Endodermal cell (in vitro differentiated cells): ENCODE measurements around the gene CES4A. TPM values are rescaled to one million over a fixed set of nuclear protein-coding genes. Genes with fewer than 3 reads are reported as not detected.

ENCODE experiments used
- DNase-seq: peaks from one replicate; pipeline ENCODE4 v3.0.0-alpha.2; 2017
- H3K27ac ChIP-seq: 2 replicates; pipeline ENCODE4 v1.5.1; 2013; ENCODE audit warnings: mild to moderate bottlenecking, low read depth, low read length, moderate library complexity
- H3K27me3 ChIP-seq: 2 replicates; pipeline ENCODE4 v1.6.1; 2013; ENCODE audit warnings: mild to moderate bottlenecking, low read length, moderate library complexity; ENCODE audit not compliant: insufficient read depth, control insufficient read depth, poor library complexity, severe bottlenecking
- H3K36me3 ChIP-seq: 2 replicates; pipeline ENCODE4 v1.7.0; 2013; ENCODE audit warnings: mild to moderate bottlenecking, low read length, moderate library complexity; ENCODE audit not compliant: control insufficient read depth, insufficient read depth
- H3K4me1 ChIP-seq: one replicate; pipeline ENCODE4 v1.7.0; 2013; ENCODE audit warnings: low read length; ENCODE audit not compliant: control insufficient read depth, insufficient read depth
- H3K4me3 ChIP-seq: 2 replicates; pipeline ENCODE4 v1.5.1; 2013; ENCODE audit warnings: mild to moderate bottlenecking, low read length, moderate library complexity
- H3K9ac ChIP-seq: 2 replicates; pipeline ENCODE4 v1.6.1; 2013; ENCODE audit warnings: mild to moderate bottlenecking, low read length, moderate library complexity; ENCODE audit not compliant: poor library complexity, severe bottlenecking; ENCODE audit errors: extremely low read depth
- H3K9me3 ChIP-seq: 2 replicates; pipeline ENCODE4 v1.6.1; 2013; ENCODE audit warnings: mild to moderate bottlenecking, low read length, moderate library complexity; ENCODE audit not compliant: control insufficient read depth
- H3K27ac Mint-ChIP-seq: 2 replicates; pipeline ENCODE4 v1.8.0; 2020; ENCODE audit warnings: mixed read lengths
- H3K27me3 Mint-ChIP-seq: 2 replicates; pipeline ENCODE4 v1.8.0; 2021; ENCODE audit warnings: mild to moderate bottlenecking, mixed read lengths; ENCODE audit not compliant: insufficient read depth
- H3K36me3 Mint-ChIP-seq: 2 replicates; pipeline ENCODE4 v1.8.0; 2020; ENCODE audit warnings: low read depth, mixed read lengths
- H3K4me1 Mint-ChIP-seq: 2 replicates; pipeline ENCODE4 v1.8.0; 2020; ENCODE audit warnings: mixed read lengths
- H3K4me3 Mint-ChIP-seq: 2 replicates; pipeline ENCODE4 v1.8.0; 2020; ENCODE audit warnings: mild to moderate bottlenecking, moderate library complexity, mixed read lengths
- H3K9me3 Mint-ChIP-seq: 2 replicates; pipeline ENCODE4 v1.8.0; 2020; ENCODE audit warnings: mild to moderate bottlenecking, mixed read lengths
- CTCF ChIP-seq: fragments of 200-600 bp; sonication (generic); conservative IDR thresholded peaks from 2 replicates; pipeline ENCODE4 v1.5.0; 2021; ENCODE audit warnings: antibody characterized with exemption, mild to moderate bottlenecking
- WGBS, 2 experiments: methylation state at CpG; one replicate each; pipeline versions ENCODE4 v1.1.5 to v1.1.7; 2013; ENCODE audit warnings: missing lambda C conversion rate in 2 of 2, mixed read lengths in 1 of 2; ENCODE audit not compliant: insufficient coverage in 1 of 2, insufficient read length in 1 of 2; 5-methylcytosine and 5-hydroxymethylcytosine counted together
- total RNA-seq, 2 donors: library from RNA; stranded (reverse); fragmentation: NEBNext Ultra II Directional in 1 of 2; extraction: Animal tissue kit (Norgen Biotek cat#: 25700) in 1 of 2; gene quantifications; 2 replicates in 1 of 2; 3 replicates in 1 of 2; pipeline ENCODE4 v1.2.1, GENCODE V29; 2021

CES4A gene
- total RNA-seq, 2 donors from 2014 or later: 3.0 to 3.8 TPM

GRCh38 chr16:66960270-66960669 is 28.1 kb upstream of the CES4A start:
- no peak overlapping the region for H3K4me3 Mint-ChIP-seq
- Histone ChIP-seq H3K36me3 (no peaks in the 10 kb centered on the region), H3K4me3 (no peak overlapping the region), H3K9ac (no peak overlapping the region), H3K27me3 (no peaks in the 10 kb centered on the region), H3K4me1 (no peaks in the 10 kb centered on the region), H3K27ac (no peak overlapping the region), H3K9me3 (no peaks in the 10 kb centered on the region)
- DNase-seq: no peak
- H3K4me1 Mint-ChIP-seq: peaks cover 12% of the 10 kb centered on the region
- H3K27me3 Mint-ChIP-seq: peaks cover 23% of the 10 kb centered on the region
- no peaks in the 10 kb centered on the region for H3K36me3 Mint-ChIP-seq
- no peak overlapping the region for H3K27ac Mint-ChIP-seq
- no peak for TF ChIP-seq CTCF
- 97 to 100% methylated on average over 1 of the region's 1 CpG for WGBS, 2 experiments
- no peaks in the 10 kb centered on the region for H3K9me3 Mint-ChIP-seq

GRCh38 chr16:66961065-66961744 is 27.2 kb upstream of the CES4A start, which contains the start of gene CES3:
TSS of gene CES3 (plus strand) at chr16:66961266. CDS start at chr16:66961308, 42 bp downstream.
- H3K4me3 ChIP-seq: peak within 1 kb of the TSS; percentile 37
- H3K9me3 ChIP-seq: no peaks in the 10 kb centered on the region
- H3K9ac ChIP-seq: no peak within 1 kb of the TSS
- H3K27me3 ChIP-seq: no peaks in the 10 kb centered on the region
- no peak within 1 kb of the TSS for H3K27ac Mint-ChIP-seq
- 61 to 62% methylated on average over 7 to 16 of the region's 16 CpGs for WGBS, 2 experiments
- no peaks in the 10 kb centered on the region for H3K4me1 ChIP-seq
- H3K27ac ChIP-seq: no peak within 1 kb of the TSS
- peaks cover 7% of the 10 kb centered on the region for H3K4me1 Mint-ChIP-seq
- DNase-seq: peak; percentile 96
- peak within 1 kb of the TSS; percentile 46 for H3K4me3 Mint-ChIP-seq
- H3K36me3 ChIP-seq: no peaks in the 10 kb centered on the region
- no peaks in the 10 kb centered on the region for H3K9me3 Mint-ChIP-seq
- no peaks in the 10 kb centered on the region for H3K36me3 Mint-ChIP-seq
- H3K27me3 Mint-ChIP-seq: peaks cover 26% of the 10 kb centered on the region
- TF ChIP-seq CTCF: peak; percentile 98

- no peaks in the 10 kb centered on the region for H3K36me3 Mint-ChIP-seq
- peaks cover 26% of the 10 kb centered on the region for H3K27me3 Mint-ChIP-seq
- H3K4me1 ChIP-seq: no peaks in the 10 kb centered on the region
- H3K4me1 Mint-ChIP-seq: peaks cover 6% of the 10 kb centered on the region
- H3K4me3 ChIP-seq: no peak overlapping the region
- WGBS, 2 experiments: 88 to 89% methylated on average over 3 to 5 of the region's 5 CpGs
- DNase-seq: no peak
- H3K27ac ChIP-seq: no peak overlapping the region
- no peaks in the 10 kb centered on the region for H3K27me3 ChIP-seq
- H3K9me3 Mint-ChIP-seq: no peaks in the 10 kb centered on the region
- no peaks in the 10 kb centered on the region for H3K36me3 ChIP-seq
- no peak overlapping the region for H3K9ac ChIP-seq
- TF ChIP-seq CTCF: no peak
- no peak overlapping the region for H3K27ac Mint-ChIP-seq
- H3K9me3 ChIP-seq: no peaks in the 10 kb centered on the region
- no peak overlapping the region for H3K4me3 Mint-ChIP-seq
Measured at GRCh38 chr16:66961914-66962313, 26.5 kb upstream of the CES4A start.
